IMR-90 (cell line): ENCODE data around the gene SLC16A8. TPM values are rescaled to one million over a fixed set of nuclear protein-coding genes. Genes with fewer than 3 reads are reported as not detected.

Experiments used
- ATAC-seq: fragments of 200-7000 bp; cut with Tn5 transposase; 2 replicates; pipeline ENCODE4 v1.9.1; 2020; ENCODE audit warnings: low read depth, mild to moderate bottlenecking, moderate library complexity
- BruUV-seq: library from RNA; stranded (reverse); fragments of 400-500 nt; replicated peaks from 2 replicates; lab custom pipeline; 2021; lab: Mats Ljungman, UMichigan
- CTCF ChIA-PET: fragments of 300-600 bp; formaldehyde crosslinking; extraction: SDS; loops from one replicate; lab custom pipeline; 2021; ENCODE audit warnings: antibody characterized with exemption; lab: Yijun Ruan, JAX
- POLR2A ChIA-PET: fragments of 300-600 bp; sonication (Branson Sonifier 250); formaldehyde crosslinking; loops from one replicate; lab custom pipeline; 2022; ENCODE audit warnings: antibody characterized with exemption; ENCODE audit not compliant: unreplicated experiment; lab: Charles Lee
- DNase-seq: peaks from one replicate; pipeline ENCODE4 v3.0.0; 2013
- H2AFZ ChIP-seq: replicated peaks from 2 replicates; pipeline ENCODE3; 2013; ENCODE audit warnings: low read length, mild to moderate bottlenecking; ENCODE audit not compliant: poor library complexity
- H2AK5ac ChIP-seq: 2 replicates; pipeline ENCODE4 v1.6.1; 2013; ENCODE audit warnings: low read depth, low read length, inconsistent platforms
- H2AK9ac ChIP-seq: replicated peaks from 2 replicates; pipeline ENCODE3; 2013; ENCODE audit warnings: mild to moderate bottlenecking, low read depth, low read length, moderate library complexity; ENCODE audit not compliant: poor library complexity
- H2BK120ac ChIP-seq: 2 replicates; pipeline ENCODE4 v1.6.1; 2013; ENCODE audit warnings: low read depth, low read length, inconsistent platforms
- H2BK15ac ChIP-seq: 3 replicates; pipeline ENCODE4 v1.6.1; 2013; ENCODE audit warnings: low read depth, low read length, inconsistent platforms
- H2BK20ac ChIP-seq: 2 replicates; pipeline ENCODE4 v1.6.1; 2013; ENCODE audit warnings: low read depth, mild to moderate bottlenecking, inconsistent platforms, low read length, moderate library complexity
- H2BK5ac ChIP-seq: 2 replicates; pipeline ENCODE4 v1.6.1; 2013; ENCODE audit warnings: mild to moderate bottlenecking, low read depth, low read length, inconsistent platforms; ENCODE audit not compliant: poor library complexity, severe bottlenecking
- H3K14ac ChIP-seq: replicated peaks from 2 replicates; pipeline ENCODE4 v1.6.1; 2013; ENCODE audit warnings: low read depth, low read length, inconsistent platforms
- H3K18ac ChIP-seq: 2 replicates; pipeline ENCODE4 v1.6.1; 2013; ENCODE audit warnings: low read depth, low read length, control low read depth
- H3K23ac ChIP-seq: 2 replicates; pipeline ENCODE4 v1.6.1; 2013; ENCODE audit warnings: low read depth, low read length, inconsistent platforms
- H3K27ac ChIP-seq: 2 replicates; pipeline ENCODE4 v1.5.1; 2013; ENCODE audit warnings: mild to moderate bottlenecking, control low read depth, low read length; ENCODE audit not compliant: insufficient read depth
- H3K27me3 ChIP-seq: 2 replicates; pipeline ENCODE4 v1.6.1; 2013; ENCODE audit warnings: low read length; ENCODE audit not compliant: control insufficient read depth, insufficient read depth
- H3K36me3 ChIP-seq: 2 replicates; pipeline ENCODE4 v1.6.1; 2013; ENCODE audit warnings: low read length, mixed read lengths; ENCODE audit not compliant: control insufficient read depth, insufficient read depth
- H3K4ac ChIP-seq: 2 replicates; pipeline ENCODE4 v1.6.1; 2013; ENCODE audit warnings: low read depth, low read length, inconsistent platforms
- H3K4me1 ChIP-seq: 2 replicates; pipeline ENCODE4 v1.6.1; 2013; ENCODE audit warnings: low read length, mixed read lengths; ENCODE audit not compliant: control insufficient read depth, insufficient read depth
- H3K4me2 ChIP-seq: 2 replicates; pipeline ENCODE4 v1.6.1; 2013; ENCODE audit warnings: low read depth, mild to moderate bottlenecking, control low read depth, low read length, moderate library complexity
- H3K4me3 ChIP-seq: 2 replicates; pipeline ENCODE4 v1.5.1; 2013; ENCODE audit warnings: low read depth, mild to moderate bottlenecking, control low read depth, low read length, moderate library complexity; ENCODE audit not compliant: insufficient read depth
- H3K56ac ChIP-seq: 2 replicates; pipeline ENCODE4 v1.6.1; 2013; ENCODE audit warnings: low read length, inconsistent platforms; ENCODE audit not compliant: insufficient read depth; ENCODE audit errors: extremely low read depth
- H3K79me1 ChIP-seq, 2 experiments: 2 replicates each; pipeline ENCODE4 v1.6.1; 2013; ENCODE audit warnings: low read length in 2 of 2, inconsistent platforms in 1 of 2, low read depth in 1 of 2
- H3K9ac ChIP-seq: 2 replicates; pipeline ENCODE4 v1.6.1; 2013; ENCODE audit warnings: low read depth, low read length, control low read depth
- H3K9me1 ChIP-seq: 2 replicates; pipeline ENCODE4 v1.6.1; 2013; ENCODE audit warnings: low read length, inconsistent platforms; ENCODE audit not compliant: insufficient read depth
- H3K9me3 ChIP-seq: 2 replicates; pipeline ENCODE4 v1.6.1; 2013; ENCODE audit warnings: low read length; ENCODE audit not compliant: control insufficient read depth, insufficient read depth
- H4K20me1 ChIP-seq: 2 replicates; pipeline ENCODE4 v1.6.1; 2013; ENCODE audit warnings: low read length, inconsistent platforms; ENCODE audit not compliant: insufficient read depth
- H4K5ac ChIP-seq: 2 replicates; pipeline ENCODE4 v1.6.1; 2013; ENCODE audit warnings: mild to moderate bottlenecking, low read depth, low read length, control low read depth
- H4K8ac ChIP-seq, 2 experiments: 2 replicates each; pipeline ENCODE4 v1.6.1; 2013; ENCODE audit warnings: low read depth in 2 of 2, low read length in 2 of 2, control low read depth in 1 of 2, inconsistent platforms in 1 of 2
- H4K91ac ChIP-seq: 2 replicates; pipeline ENCODE4 v1.6.1; 2013; ENCODE audit warnings: low read depth, low read length, inconsistent platforms; ENCODE audit not compliant: insufficient read depth
- BHLHE40 ChIP-seq: fragments of 150-350 bp; IDR thresholded peaks from 2 replicates; pipeline ENCODE4 v1.6.1; 2016; ENCODE audit warnings: mild to moderate bottlenecking, low read depth, low read length
- CEBPB ChIP-seq: IDR thresholded peaks from 2 replicates; pipeline ENCODE4 v1.6.1; 2012; ENCODE audit warnings: low read depth, low read length, improper control_type of control experiment
- CHD1 ChIP-seq: IDR thresholded peaks from 2 replicates; pipeline ENCODE4 v1.6.1; 2012; ENCODE audit warnings: low read depth, low read length, improper control_type of control experiment
- FOS ChIP-seq: fragments of 150-350 bp; IDR thresholded peaks from 2 replicates; pipeline ENCODE4 v1.6.1; 2016; ENCODE audit warnings: low read depth, low read length
- MAFK ChIP-seq: IDR thresholded peaks from 2 replicates; pipeline ENCODE4 v1.6.1; 2012; ENCODE audit warnings: low read depth, low read length, improper control_type of control experiment
- MAZ ChIP-seq: IDR thresholded peaks from 2 replicates; pipeline ENCODE4 v1.6.1; 2012; ENCODE audit warnings: low read depth, mild to moderate bottlenecking, low read length, improper control_type of control experiment, moderate library complexity, borderline replicate concordance
- MXI1 ChIP-seq: IDR thresholded peaks from 2 replicates; pipeline ENCODE4 v1.6.1; 2012; ENCODE audit warnings: low read depth, mild to moderate bottlenecking, low read length, moderate library complexity, borderline replicate concordance
- NFE2L2 ChIP-seq: fragments of 150-350 bp; IDR thresholded peaks from 2 replicates; pipeline ENCODE4 v1.6.1; 2016; ENCODE audit warnings: low read depth, mild to moderate bottlenecking, low read length
- POLR2A ChIP-seq: IDR thresholded peaks from 2 replicates; pipeline ENCODE4 v1.6.1; 2012; ENCODE audit warnings: mild to moderate bottlenecking, low read depth, low read length
- RAD21 ChIP-seq: IDR thresholded peaks from 2 replicates; pipeline ENCODE4 v1.6.1; 2012; ENCODE audit warnings: low read length, improper control_type of control experiment
- RCOR1 ChIP-seq: IDR thresholded peaks from 2 replicates; pipeline ENCODE4 v1.6.1; 2012; ENCODE audit warnings: mild to moderate bottlenecking, low read length, improper control_type of control experiment; ENCODE audit not compliant: insufficient replicate concordance
- RFX5 ChIP-seq: IDR thresholded peaks from 2 replicates; pipeline ENCODE4 v1.8.0; 2012; ENCODE audit warnings: low read depth, mild to moderate bottlenecking, low read length, moderate library complexity
- SMC3 ChIP-seq: fragments of 150-350 bp; IDR thresholded peaks from 2 replicates; pipeline ENCODE4 v1.6.1; 2016; ENCODE audit warnings: low read depth, mild to moderate bottlenecking, antibody characterized with exemption, low read length, moderate library complexity
- WGBS, 2 experiments: methylation state at CpG; one replicate each; pipeline versions ENCODE4 v1.1.5 to v1.1.7; 2013; ENCODE audit warnings: missing lambda C conversion rate in 2 of 2; ENCODE audit not compliant: insufficient read length in 1 of 2; ENCODE audit errors: extremely low coverage in 2 of 2; 5-methylcytosine and 5-hydroxymethylcytosine counted together
- dilution Hi-C: fragments of 300-500 bp; cut with HindIII; formaldehyde crosslinking; loops from one replicate; pipeline ENCODE4 v1.14.3; 2018; ENCODE audit warnings: low sequenced_read_pairs; ENCODE audit not compliant: unreplicated experiment
- in situ Hi-C: fragments of 300-500 bp; cut with MboI; formaldehyde crosslinking; loops from 3 replicates; pipeline ENCODE4 v1.14.3; 2019; ENCODE audit warnings: low sequenced_read_pairs, inconsistent platforms, mixed read lengths
- intact Hi-C: fragments of 100-400 bp; cut with micrococcal nuclease; formaldehyde crosslinking; loops from 2 replicates; pipeline ENCODE4 v1.10.0; 2022
- polyA plus RNA-seq, 3 experiments: library from polyadenylated mRNA; depleted of rRNA; stranded (reverse); fragments of >200 nt; gene quantifications; 2 replicates each; pipeline ENCODE4 v1.2.3, GENCODE V29; 2012; ENCODE audit warnings: low replicate concordance in 1 of 3
- total RNA-seq: library from RNA; depleted of rRNA; stranded (reverse); fragments of >200 nt; gene quantifications from 2 replicates; pipeline ENCODE4 v1.2.3, GENCODE V29; 2012
- TF ChIP-seq, protein P1 (sequence below): fragments of 150-350 bp; IDR thresholded peaks from 2 replicates; pipeline ENCODE4 v1.6.1; 2017; ENCODE audit warnings: mild to moderate bottlenecking, antibody characterized with exemption, low read length, low read depth
- TF ChIP-seq, protein P2 (sequence below): conservative IDR thresholded peaks from 2 replicates; pipeline ENCODE4 v1.5.1; 2012; ENCODE audit warnings: mild to moderate bottlenecking, low read depth, low read length, improper control_type of control experiment

SLC16A8 gene
- total and polyA plus RNA-seq, 2 of the 4 experiments (the other 2 are of a cell fraction), result not detected

- no peak overlapping the region for H3K9ac ChIP-seq
- no peak overlapping the region for H3K56ac ChIP-seq
- no peaks in the 10 kb centered on the region; the same call in 1 of the 2 replicates for H3K4me1 ChIP-seq
- intact Hi-C loops, result no loop called here
- CTCF ChIA-PET, result no interaction called here
- H3K14ac ChIP-seq, result no peak overlapping the region
- no peak overlapping the region for H2AK5ac ChIP-seq
- TF ChIP-seq RCOR1, result no peak
- no peak for TF ChIP-seq CHD1
- TF ChIP-seq FOS, result no peak
- TF ChIP-seq BHLHE40, result no peak
- no peak for TF ChIP-seq POLR2A
- TF ChIP-seq SMC3, result no peak
- no peak for TF ChIP-seq MXI1
- TF ChIP-seq, protein P1, sequence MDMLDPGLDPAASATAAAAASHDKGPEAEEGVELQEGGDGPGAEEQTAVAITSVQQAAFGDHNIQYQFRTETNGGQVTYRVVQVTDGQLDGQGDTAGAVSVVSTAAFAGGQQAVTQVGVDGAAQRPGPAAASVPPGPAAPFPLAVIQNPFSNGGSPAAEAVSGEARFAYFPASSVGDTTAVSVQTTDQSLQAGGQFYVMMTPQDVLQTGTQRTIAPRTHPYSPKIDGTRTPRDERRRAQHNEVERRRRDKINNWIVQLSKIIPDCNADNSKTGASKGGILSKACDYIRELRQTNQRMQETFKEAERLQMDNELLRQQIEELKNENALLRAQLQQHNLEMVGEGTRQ, result no peak
- no peak for TF ChIP-seq NFE2L2
- TF ChIP-seq RAD21, result no peak
- TF ChIP-seq RFX5, result no peak
- no peak for TF ChIP-seq MAFK
- TF ChIP-seq, protein P2, sequence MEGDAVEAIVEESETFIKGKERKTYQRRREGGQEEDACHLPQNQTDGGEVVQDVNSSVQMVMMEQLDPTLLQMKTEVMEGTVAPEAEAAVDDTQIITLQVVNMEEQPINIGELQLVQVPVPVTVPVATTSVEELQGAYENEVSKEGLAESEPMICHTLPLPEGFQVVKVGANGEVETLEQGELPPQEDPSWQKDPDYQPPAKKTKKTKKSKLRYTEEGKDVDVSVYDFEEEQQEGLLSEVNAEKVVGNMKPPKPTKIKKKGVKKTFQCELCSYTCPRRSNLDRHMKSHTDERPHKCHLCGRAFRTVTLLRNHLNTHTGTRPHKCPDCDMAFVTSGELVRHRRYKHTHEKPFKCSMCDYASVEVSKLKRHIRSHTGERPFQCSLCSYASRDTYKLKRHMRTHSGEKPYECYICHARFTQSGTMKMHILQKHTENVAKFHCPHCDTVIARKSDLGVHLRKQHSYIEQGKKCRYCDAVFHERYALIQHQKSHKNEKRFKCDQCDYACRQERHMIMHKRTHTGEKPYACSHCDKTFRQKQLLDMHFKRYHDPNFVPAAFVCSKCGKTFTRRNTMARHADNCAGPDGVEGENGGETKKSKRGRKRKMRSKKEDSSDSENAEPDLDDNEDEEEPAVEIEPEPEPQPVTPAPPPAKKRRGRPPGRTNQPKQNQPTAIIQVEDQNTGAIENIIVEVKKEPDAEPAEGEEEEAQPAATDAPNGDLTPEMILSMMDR, result no peak
- no peak for TF ChIP-seq MAZ
- no peak for TF ChIP-seq CEBPB
- no peak overlapping the region for H2AFZ ChIP-seq
- H2BK20ac ChIP-seq, result no peak overlapping the region
- in situ Hi-C loops, result no loop called here
- no peak overlapping the region for H4K8ac ChIP-seq
- H3K9me3 ChIP-seq, result no peaks in the 10 kb centered on the region
- H3K4ac ChIP-seq, result no peak overlapping the region
- H3K27me3 ChIP-seq, result peaks cover 2% of the 10 kb centered on the region; the same call in 1 of the 2 replicates
- no peak for DNase-seq
- no peak overlapping the region for H2BK5ac ChIP-seq
- H3K23ac ChIP-seq, result no peak overlapping the region
- no peak overlapping the region for H3K27ac ChIP-seq
- H2BK120ac ChIP-seq, result no peak overlapping the region
- H3K4me3 ChIP-seq, result no peak overlapping the region
- no peaks in the 10 kb centered on the region for H3K79me1 ChIP-seq
- H2AK9ac ChIP-seq, result no peak overlapping the region
- no peak overlapping the region for H3K18ac ChIP-seq
- H4K5ac ChIP-seq, result no peak overlapping the region
- H4K20me1 ChIP-seq, result no peaks in the 10 kb centered on the region
- no peak overlapping the region for H4K91ac ChIP-seq
- ATAC-seq, result no peak
- no TSS peak for BruUV-seq
- H3K36me3 ChIP-seq, result no peaks in the 10 kb centered on the region
- no peaks in the 10 kb centered on the region for H3K9me1 ChIP-seq
- no peak overlapping the region for H3K4me2 ChIP-seq
- dilution Hi-C loops, result no loop called here
- POLR2A ChIA-PET, result no interaction called here
- no peak overlapping the region for H2BK15ac ChIP-seq
- WGBS, 2 experiments, result 78% methylated on average over 13 of the region's 30 CpGs; no CpG with 5 or more reads in 1 of the 2 experiments
Observed at GRCh38 chr22:38110863-38111852, 27.2 kb upstream of the SLC16A8 start.
